H7 (cell line): ENCODE results near the gene NRG2. TPM values are rescaled to one million over a fixed set of nuclear protein-coding genes. Genes with fewer than 3 reads are reported as not detected.

Source experiments
- DNase-seq: peaks from one replicate; pipeline ENCODE4 v3.0.0; 2012
- H3K27me3 ChIP-seq: 2 replicates; pipeline ENCODE4 v1.6.0; 2011; ENCODE audit warnings: mild to moderate bottlenecking, low read length; ENCODE audit not compliant: control insufficient read depth, insufficient read depth
- H3K36me3 ChIP-seq: replicated peaks from 2 replicates; pipeline ENCODE4 v1.5.1; 2011; ENCODE audit warnings: low read length; ENCODE audit not compliant: control insufficient read depth, insufficient read depth
- H3K4me3 ChIP-seq: 2 replicates; pipeline ENCODE4 v1.5.1; 2011; ENCODE audit warnings: low read depth, mild to moderate bottlenecking, control low read depth, low read length, moderate library complexity; ENCODE audit not compliant: insufficient read depth
- total RNA-seq: library from RNA; depleted of rRNA; stranded (reverse); fragments of >200 nt; shearing (Covaris generic); gene quantifications from 2 replicates; pipeline ENCODE4 v1.2.3, GENCODE V29; 2014

Gene NRG2
- total RNA-seq, 1 experiment from 2014 or later: 0.24 TPM

- Histone ChIP-seq H3K4me3 (no peak overlapping the region), H3K36me3 (no peaks in the 10 kb centered on the region), H3K27me3 (no peaks in the 10 kb centered on the region; the same call in 1 of the 2 replicates)
- no peak for DNase-seq
These were observed 60.7 kb downstream of the NRG2 start for GRCh38 chr5:139982157-139982974.

DNA sequence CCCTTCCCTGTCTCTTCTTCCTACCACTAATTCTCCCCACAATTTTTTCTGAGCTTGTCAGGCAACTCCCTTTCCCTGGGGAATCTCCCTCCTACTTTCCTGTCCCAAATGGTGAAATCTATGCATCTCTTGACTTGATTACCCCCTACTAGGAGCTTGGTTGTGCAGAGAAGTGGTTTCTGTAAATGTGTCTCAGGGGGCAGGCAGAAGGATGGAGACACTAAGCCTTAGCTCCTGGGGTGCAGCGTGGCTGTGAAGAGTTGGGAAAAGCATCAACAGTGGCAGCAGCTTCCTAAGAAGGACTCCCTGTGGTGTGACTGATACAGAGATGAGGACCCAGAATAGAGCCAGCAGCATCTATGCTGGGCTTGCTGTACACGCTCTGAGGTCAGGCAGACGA, 62.3 kb downstream of the NRG2 start:
- H3K4me3 ChIP-seq: no peak overlapping the region
- no peaks in the 10 kb centered on the region; the same call in 1 of the 2 replicates for H3K27me3 ChIP-seq
- no peaks in the 10 kb centered on the region for H3K36me3 ChIP-seq
- no peak for DNase-seq

DNA sequence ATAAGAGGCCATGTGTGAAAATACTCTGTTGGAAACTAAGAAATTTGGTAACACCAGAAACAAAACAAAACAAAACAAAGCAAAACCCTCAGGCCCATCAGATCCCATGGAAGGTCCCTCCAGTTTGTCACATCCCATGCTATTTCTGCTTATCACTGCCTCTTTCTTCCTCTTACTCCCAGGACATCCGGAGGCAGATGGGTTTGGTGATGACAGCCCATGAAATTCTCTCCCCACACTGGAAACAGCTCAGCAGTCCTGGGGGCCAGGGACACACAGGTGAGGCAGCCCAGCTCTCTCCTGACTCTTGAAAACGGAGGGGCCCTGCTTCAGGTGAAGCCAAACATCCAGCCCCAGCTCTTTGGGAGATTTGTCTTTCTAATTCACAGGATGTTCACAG, 63.2 kb downstream of the NRG2 start:
- DNase-seq: no peak
- H3K36me3 ChIP-seq: no peaks in the 10 kb centered on the region
- no peaks in the 10 kb centered on the region; the same call in 1 of the 2 replicates for H3K27me3 ChIP-seq
- no peak overlapping the region for H3K4me3 ChIP-seq

DNA sequence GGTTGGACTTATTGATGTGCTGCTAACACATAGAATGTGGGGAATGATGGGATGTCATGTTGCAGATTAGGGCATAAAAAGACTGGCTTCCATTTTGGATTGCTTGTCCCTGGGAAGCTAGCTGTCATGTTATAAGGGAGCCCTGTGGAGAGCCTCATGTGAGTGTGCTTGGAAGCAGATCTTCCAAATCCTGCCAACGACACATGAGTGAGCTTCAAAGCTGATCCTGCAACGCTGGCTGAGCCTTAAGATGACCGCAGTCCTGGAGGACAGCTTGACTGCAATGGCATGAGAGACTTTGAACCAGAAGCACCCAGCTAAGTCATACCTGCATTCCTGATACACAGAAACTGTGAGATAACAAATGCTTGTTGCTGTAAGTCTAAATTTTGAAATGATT, 63.6 kb downstream of the NRG2 start:
- no peaks in the 10 kb centered on the region for H3K36me3 ChIP-seq
- no peaks in the 10 kb centered on the region; the same call in 1 of the 2 replicates for H3K27me3 ChIP-seq
- H3K4me3 ChIP-seq: no peak overlapping the region
- no peak for DNase-seq

DNA sequence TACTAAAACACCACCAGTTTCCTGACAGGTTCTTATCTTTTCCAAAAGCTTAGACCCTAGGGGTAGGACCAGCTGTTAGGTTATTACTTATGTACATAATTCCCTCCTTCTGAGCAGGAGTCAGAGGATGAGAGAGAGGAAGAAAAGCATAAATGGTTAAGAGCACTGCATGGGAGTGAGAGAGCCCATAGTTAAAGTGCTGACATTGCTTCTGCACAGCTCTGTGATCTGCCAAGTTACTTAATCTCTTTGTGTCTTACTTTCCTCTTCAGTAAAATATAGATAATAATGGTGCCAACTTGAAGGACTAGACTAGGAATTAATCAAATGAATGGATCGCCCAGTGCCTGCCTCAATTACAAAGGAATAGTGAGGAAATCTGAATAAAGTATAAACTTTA, 66.4 kb downstream of the NRG2 start:
- Histone ChIP-seq H3K4me3 (no peak overlapping the region), H3K27me3 (no peaks in the 10 kb centered on the region), H3K36me3 (no peaks in the 10 kb centered on the region)
- DNase-seq: no peak

GRCh38 chr5:139975942-139976341, 67.2 kb downstream of the NRG2 start:
- H3K4me3 ChIP-seq: no peak overlapping the region
- no peak for DNase-seq
- H3K27me3 ChIP-seq: no peaks in the 10 kb centered on the region
- no peaks in the 10 kb centered on the region for H3K36me3 ChIP-seq

GRCh38 chr5:139975306-139975705, 67.8 kb downstream of the NRG2 start:
- Histone ChIP-seq H3K27me3 (no peaks in the 10 kb centered on the region), H3K4me3 (no peak overlapping the region), H3K36me3 (no peaks in the 10 kb centered on the region)
- DNase-seq: peak; percentile 6

DNA sequence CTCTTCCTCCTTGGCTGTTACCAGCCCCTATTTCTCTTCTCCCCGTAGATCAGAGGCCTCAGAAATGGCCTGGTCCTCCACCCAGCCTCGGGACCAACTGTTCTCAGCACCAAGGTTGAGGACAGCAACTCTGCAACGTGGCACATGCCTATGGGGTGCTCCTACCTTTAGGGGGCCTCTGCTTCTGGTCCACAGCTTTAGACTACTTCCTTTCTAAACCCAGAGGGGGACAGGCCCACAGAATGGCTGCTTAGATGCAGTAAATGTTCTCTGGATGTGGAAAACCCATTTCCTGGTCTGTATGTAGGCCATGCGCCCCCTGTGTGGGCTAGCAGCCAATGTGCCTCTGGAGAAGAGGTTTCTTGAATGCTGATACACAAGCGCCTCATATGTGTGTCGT, 68.4 kb downstream of the NRG2 start:
- no peak overlapping the region for H3K4me3 ChIP-seq
- DNase-seq: peak; percentile 64

GRCh38 chr5:139971202-139971725, 71.8 kb downstream of the NRG2 start:
- peak; percentile 8 for DNase-seq
- H3K36me3 ChIP-seq: no peaks in the 10 kb centered on the region

More for the DNA sequence above, 68.4 kb downstream of the NRG2 start:
- H3K36me3 ChIP-seq: no peaks in the 10 kb centered on the region
- no peaks in the 10 kb centered on the region for H3K27me3 ChIP-seq

GRCh38 chr5:139969318-139969717, 73.8 kb downstream of the NRG2 start:
- H3K27me3 ChIP-seq: no peaks in the 10 kb centered on the region
- no peaks in the 10 kb centered on the region for H3K36me3 ChIP-seq
- H3K4me3 ChIP-seq: no peak overlapping the region
- DNase-seq: peak; percentile 3

More at GRCh38 chr5:139971202-139971725, 71.8 kb downstream of the NRG2 start:
- Histone ChIP-seq H3K4me3 (no peak overlapping the region), H3K27me3 (no peaks in the 10 kb centered on the region)

- Histone ChIP-seq H3K27me3 (no peaks in the 10 kb centered on the region), H3K36me3 (no peaks in the 10 kb centered on the region), H3K4me3 (no peak overlapping the region)
- peak; percentile 95 for DNase-seq
These were observed 74.4 kb downstream of the NRG2 start for GRCh38 chr5:139968547-139969261.

DNA sequence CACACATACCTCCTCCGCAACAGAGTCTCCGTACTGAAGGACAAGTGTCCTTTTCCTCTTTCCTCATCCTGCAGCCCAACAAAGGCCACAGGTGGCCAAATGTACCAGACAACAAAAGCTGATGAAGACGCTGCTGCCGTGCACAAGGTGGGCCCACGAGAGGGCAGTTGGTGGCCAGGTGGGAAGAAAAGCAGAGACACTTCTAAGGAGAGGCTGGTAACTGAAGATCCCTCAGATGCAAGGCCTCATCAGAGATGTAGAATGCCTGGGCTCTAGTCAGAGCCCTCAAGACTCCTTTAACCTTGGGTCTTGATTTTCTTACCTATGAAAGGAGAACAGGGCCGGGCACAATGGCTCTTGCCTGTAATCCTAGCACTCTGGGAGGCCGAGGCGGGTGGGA, 75.7 kb downstream of the NRG2 start:
- H3K4me3 ChIP-seq: no peak overlapping the region
- no peaks in the 10 kb centered on the region for H3K27me3 ChIP-seq
- H3K36me3 ChIP-seq: no peaks in the 10 kb centered on the region
- peak; percentile 8 for DNase-seq

DNA sequence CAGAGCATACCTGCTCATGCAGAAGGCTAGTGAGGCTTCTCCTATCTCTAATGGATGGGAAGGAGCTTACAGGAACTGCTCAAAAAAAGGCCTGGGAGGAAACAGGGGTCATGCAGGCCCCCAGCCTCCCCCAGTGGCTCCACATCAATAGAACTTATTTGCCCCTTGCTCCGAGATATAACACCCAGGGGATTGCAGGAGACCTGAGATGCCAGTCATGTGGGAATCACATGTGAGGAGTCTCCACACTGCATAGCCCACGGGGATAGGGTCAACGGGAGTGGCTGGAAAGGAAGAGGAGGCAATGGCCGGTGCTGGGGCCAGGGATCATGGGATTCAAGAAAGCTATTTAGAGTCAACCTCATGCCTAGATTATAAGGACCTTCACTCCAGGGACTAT, 76.2 kb downstream of the NRG2 start:
- no peak overlapping the region for H3K4me3 ChIP-seq
- DNase-seq: peak; percentile 16
- peaks cover 2% of the 10 kb centered on the region; the same call in 1 of the 2 replicates for H3K27me3 ChIP-seq
- H3K36me3 ChIP-seq: no peaks in the 10 kb centered on the region

- DNase-seq: peak; percentile 33
- Histone ChIP-seq H3K4me3 (no peak overlapping the region), H3K36me3 (no peaks in the 10 kb centered on the region), H3K27me3 (peaks cover 2% of the 10 kb centered on the region; the same call in 1 of the 2 replicates)
These were observed 78.0 kb downstream of the NRG2 start for GRCh38 chr5:139964994-139965565.
